GM03348 (cell line): ENCODE measurements around the gene RIMOC1.

Source experiments
- DNase-seq: peaks from one replicate; pipeline ENCODE4 v3.0.0; 2012; ENCODE audit warnings: low spot score

RIMOC1 gene

DNA sequence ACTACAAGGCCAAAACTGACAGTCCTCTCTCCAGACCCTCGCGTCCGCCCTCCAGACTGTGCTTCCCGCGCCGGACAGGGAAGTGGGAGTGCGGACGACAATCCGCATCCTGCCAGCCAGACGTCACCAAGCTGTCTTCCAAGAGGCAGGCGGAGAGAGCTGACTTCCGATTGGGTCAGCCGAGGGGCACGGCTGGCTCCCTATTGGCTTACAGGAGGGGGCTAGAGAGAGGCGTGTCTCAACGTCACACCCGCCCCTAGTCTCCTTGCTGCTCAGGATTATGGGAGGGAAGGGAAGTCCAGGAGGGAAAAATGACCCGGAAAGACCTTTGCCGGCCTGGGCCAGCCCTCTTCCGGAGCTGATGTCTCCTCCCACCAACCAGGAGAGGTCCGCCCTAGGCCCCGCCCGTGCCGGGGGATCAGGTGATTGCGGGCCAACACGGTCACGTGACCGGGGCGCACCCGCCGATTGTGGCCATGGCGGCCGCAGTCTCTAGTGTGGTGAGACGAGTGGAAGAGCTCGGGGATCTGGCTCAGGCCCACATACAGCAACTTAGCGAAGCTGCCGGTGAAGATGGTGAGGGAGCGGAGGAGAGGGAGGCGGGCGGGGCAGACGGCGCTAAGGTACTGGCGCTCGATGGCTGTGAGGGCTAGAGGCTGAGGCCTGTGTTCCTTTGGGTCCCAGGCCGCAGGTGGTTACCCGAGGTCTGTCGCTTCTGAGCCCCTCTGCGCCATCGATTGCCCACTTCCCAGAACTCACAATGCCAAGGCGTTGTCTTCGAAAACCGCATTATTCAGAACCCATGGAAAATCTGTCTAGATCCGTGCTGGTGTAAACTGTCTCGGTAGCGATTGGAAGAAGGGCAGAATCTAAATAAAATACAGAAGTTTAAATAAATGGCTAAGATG is at the start of gene RIMOC1:
RIMOC1 (plus strand) TSS at position 453 of the 908 bp plus-strand sequence; CDS start at position 477, 24 bp downstream.
- peak; percentile 98 for DNase-seq

DNA sequence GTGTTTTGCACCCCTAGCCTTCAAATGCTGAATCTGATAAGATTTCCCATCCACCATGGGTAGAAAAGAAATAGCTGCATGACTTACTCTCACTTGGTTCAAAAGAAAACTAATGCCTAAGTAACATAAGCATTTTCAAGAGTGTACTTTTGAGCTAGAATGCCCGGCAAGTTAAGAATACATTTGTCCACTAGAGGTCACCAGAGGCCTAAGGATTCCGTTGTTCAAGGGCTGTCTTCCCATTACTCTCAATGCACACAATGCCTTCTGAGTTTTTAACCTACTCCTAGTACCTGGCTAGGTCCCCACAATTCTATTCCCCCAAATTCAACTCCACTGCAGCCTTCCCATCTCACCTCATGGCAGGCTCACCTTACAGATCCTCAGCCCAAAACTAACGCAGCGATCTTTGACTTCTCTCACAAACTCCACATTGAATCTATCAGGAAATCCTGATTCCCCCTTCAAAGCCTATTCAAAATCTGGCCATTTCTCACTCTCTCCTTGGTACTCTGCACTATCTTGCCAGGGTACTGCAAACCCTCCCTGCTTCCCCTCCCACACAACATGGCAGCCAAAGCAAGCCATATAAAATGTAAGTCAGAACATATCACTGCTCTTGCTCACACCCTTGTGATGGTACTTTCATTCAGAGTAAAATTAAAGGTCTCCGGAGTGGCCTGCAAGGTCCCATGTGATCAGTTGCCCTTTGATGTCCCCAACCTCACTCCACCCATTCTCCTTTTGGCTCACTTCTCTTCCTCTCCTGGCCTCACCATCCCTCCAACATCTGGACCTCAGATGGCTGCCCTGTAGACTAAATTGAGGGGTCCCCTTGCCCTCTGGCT is 47.3 kb upstream of the RIMOC1 start:
- peak; percentile 74 for DNase-seq

GRCh38 chr5:41857989-41858388 is 46.2 kb upstream of the RIMOC1 start:
- DNase-seq: no peak

GRCh38 chr5:41858890-41859289 is 45.3 kb upstream of the RIMOC1 start:
- no peak for DNase-seq

GRCh38 chr5:41863871-41864486 is 40.2 kb upstream of the RIMOC1 start:
- peak; percentile 9 for DNase-seq

- DNase-seq: peak; percentile 26
These were observed 34.9 kb upstream of the RIMOC1 start for GRCh38 chr5:41869151-41869723.

- DNase-seq: peak; percentile 91
These were observed 34.2 kb upstream of the RIMOC1 start, which contains the start of gene OXCT1 for GRCh38 chr5:41869724-41870626. TSS of gene OXCT1 (minus strand) at chr5:41870425. CDS start at chr5:41870358, 67 bp downstream.

GRCh38 chr5:41870627-41871048 is 33.5 kb upstream of the RIMOC1 start:
- DNase-seq: no peak

DNA sequence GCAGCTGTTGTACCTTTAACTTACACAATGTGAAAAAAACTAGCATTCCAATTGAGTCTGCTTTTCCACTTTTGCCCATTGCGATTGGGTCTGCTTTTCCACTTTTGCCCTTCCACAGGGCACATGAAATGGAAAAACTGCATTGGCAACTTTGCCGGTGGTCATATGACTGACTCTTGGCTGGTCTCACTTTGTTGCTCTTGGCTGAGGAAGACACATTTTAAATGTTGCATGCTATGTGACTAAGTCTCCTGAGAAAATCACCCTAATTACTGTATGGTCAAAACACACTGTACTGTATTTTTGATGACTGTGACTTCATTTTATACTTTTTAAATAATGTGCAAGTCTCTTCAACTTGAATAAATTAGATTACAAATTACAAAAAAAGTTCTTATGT is 32.3 kb upstream of the RIMOC1 start:
- no peak for DNase-seq

DNA sequence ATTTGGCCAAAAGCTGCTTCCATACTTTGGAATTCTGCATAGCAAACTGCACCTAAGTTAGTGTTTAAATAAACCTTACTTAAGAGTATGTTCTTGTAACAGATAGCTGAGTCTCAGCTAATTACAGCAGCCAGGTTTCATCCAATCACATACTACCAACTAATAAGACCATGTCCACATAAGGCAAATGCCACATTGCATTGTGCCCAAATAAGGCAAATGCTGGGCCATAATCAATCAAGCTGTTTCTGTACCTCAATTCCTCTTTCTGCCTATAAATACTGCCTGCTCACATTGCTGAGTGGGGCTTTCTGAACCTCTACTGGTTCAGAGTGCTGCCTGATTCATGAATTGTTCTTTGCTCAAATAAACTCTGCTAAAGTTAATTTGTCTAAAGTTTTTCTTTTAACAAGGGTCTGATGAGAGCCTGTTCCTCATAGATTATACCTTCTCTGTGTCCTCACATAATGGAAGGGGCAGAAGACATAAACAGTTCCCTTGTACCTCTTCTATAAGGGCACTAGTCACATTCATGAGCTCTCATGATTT is 29.6 kb upstream of the RIMOC1 start:
- DNase-seq: no peak

- no peak for DNase-seq
These were observed 29.0 kb upstream of the RIMOC1 start for GRCh38 chr5:41875121-41875520.

- DNase-seq: no peak
These were observed 27.5 kb upstream of the RIMOC1 start for GRCh38 chr5:41876678-41877077.

- DNase-seq: no peak
These were observed 26.7 kb upstream of the RIMOC1 start for GRCh38 chr5:41877408-41877807.

GRCh38 chr5:41878173-41878572 is 26.0 kb upstream of the RIMOC1 start:
- DNase-seq: no peak

DNA sequence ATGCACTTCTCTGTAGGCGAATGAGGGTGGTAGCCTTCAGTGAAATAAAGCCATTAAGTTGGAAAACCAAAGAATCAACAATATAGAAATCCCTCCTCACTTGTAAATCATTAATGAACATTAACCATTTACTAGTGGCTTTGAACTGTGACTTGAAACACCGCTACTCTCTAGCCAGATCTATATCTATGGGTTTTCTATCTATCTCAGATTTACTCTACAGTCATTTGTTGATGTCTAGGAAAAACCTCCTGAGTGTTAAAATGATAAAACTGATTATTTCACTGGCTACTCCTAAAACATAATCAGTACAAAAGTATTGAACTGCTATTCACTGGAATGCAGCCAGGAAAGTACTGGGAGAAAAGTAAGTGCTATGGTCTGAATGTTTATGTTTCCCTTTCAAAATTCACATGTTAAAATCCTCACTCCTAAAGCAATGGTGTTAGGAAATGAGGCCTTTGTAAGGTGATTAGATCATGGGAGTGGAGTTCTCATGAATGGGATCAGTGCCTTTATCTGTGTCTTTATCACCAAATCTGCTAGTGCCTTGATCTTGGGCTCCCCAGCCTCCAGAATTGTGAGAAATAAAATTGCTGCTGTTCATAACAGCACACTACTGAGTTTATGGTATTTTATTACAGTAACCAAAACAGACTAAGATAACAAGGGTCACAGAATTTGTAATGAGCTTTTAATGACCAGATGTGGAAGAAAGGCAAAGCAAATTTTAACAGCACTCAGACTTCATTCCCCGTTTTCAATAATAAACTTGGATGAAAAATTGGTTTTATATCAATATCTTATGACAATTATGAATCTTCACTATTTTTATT is 25.3 kb upstream of the RIMOC1 start:
- no peak for DNase-seq

DNA sequence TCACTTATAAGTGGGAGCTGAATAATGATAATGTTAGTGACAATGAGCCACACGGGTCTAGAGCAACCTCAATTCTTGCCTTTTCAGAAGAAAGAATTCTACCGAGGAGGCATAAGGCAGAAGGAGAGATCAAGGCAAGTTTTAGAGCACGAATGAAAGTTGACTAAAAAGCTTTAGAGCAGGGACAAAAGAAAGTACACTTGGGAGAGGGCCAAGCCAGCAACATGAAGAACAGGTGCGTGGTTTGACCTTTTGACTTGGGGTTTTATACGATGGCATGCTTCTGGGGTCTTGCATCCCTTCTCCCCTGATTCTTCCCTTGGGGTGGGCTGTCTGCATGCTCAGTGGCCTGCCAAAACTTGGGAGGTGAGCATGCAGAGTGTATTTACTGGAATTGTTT is 21.4 kb upstream of the RIMOC1 start:
- no peak for DNase-seq

DNA sequence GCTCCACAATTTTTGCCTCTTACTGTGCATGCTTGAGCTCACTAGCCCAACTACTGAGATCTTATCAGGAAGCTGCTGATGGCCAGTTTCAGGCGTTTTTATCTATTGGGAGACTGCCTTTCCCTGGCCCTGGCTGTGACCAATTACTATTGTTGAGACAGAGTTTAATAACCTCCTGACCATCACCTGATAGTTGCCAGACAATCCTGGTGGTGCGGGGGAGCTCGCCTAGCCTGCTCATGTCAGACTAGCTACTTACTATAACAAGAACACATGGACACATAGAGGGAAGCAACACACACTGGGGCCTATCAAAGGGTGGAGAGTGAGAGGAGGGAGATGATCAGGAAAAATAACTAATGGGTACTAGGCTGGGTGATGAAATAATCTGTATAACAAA is 20.9 kb upstream of the RIMOC1 start:
- no peak for DNase-seq

DNA sequence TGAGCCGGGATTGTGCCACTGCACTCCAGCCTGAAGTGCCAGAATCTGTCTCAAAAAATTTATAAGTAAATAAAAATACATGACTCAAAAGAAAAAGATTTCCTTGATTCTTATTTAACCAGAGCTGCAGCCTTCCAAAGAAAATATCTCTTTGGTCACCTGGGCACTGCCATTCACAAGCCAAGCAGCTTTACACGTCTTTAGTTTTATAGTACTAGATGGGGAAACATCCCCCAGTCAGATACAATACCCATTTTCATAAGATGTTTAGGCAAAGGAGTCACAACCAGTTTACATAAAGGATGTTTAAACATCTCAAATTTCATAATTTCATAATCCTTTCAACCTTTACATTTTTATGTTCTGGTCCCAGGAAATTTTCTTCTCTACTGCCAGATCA is 20.2 kb upstream of the RIMOC1 start:
- no peak for DNase-seq

- no peak for DNase-seq
These were observed 18.9 kb upstream of the RIMOC1 start for GRCh38 chr5:41885286-41885685.
